ENCODE measurements around the gene P2RY8. TPM values are rescaled to one million over a fixed set of nuclear protein-coding genes. Genes with fewer than 3 reads are reported as not detected.
A peak's percentile ranks its signal among the peaks of the same experiment; 100 is the strongest.

Gene P2RY8
- total RNA-seq, 2 experiments from 2014 or later, result 139 TPM

- H3K4me1 ChIP-seq (ENCODE audit: insufficient read depth, low read length), result peaks cover 41% of the 10 kb centered on the region
- H3K27ac Mint-ChIP-seq, result no peak overlapping the region
These were observed 85.1 kb downstream of the P2RY8 start for GRCh38 chrX:1451661-1452515.

GRCh38 chrX:1451251-1451660 lies 85.7 kb downstream of the P2RY8 start:
- Mint-ChIP-seq H3K27me3 (no peaks in the 10 kb centered on the region), H3K4me3 (peak overlapping the region; percentile 25)
- no peak overlapping the region for H3K4me3 ChIP-seq (ENCODE audit: low read length)

More at GRCh38 chrX:1451661-1452515, 85.1 kb downstream of the P2RY8 start:
- no peaks in the 10 kb centered on the region for H3K27me3 Mint-ChIP-seq
- peak overlapping the region; percentile 92 for H3K4me3 Mint-ChIP-seq
- ATAC-seq (ENCODE audit: poor library complexity) (no peak), DNase-seq (peak in 5 of 14 experiments; percentile 24 to 68 (median 40))
- CTCF ChIA-PET, result no interaction called here
- Histone ChIP-seq H3K9me3 (ENCODE audit: control insufficient read depth in 1 of 2, insufficient read depth in 1 of 2, low read length in 2 of 2) (no peaks in the 10 kb centered on the region), H3K4me3 (ENCODE audit: low read length) (peak overlapping the region; percentile 95), H3K27ac (ENCODE audit: low read depth in 1 of 2, low read length in 2 of 2) (peak overlapping the region in 1 of 2 donors; percentile 64), H3K27me3 (ENCODE audit: control insufficient read depth in 1 of 2, insufficient read depth in 2 of 2, low read length in 2 of 2) (no peaks in the 10 kb centered on the region), H3K36me3 (ENCODE audit: insufficient read depth, low read length) (no peaks in the 10 kb centered on the region)
- no peak for TF ChIP-seq CTCF (IDR thresholded peaks at IDR 0.05)
- intact Hi-C loops (cut with DNase I, micrococcal nuclease), result loop anchor here (2.0 to 5.0 kb wide), 7 partner anchors 59 to 1240 kb away; partner anchors contain the start of genes SLC25A6 (in 2 of the 2) and CD99 (in 1 of the 2)
- POLR2A ChIA-PET, result no interaction called here
- H3K4me1 Mint-ChIP-seq (ENCODE audit: low read depth), result peaks cover 27% of the 10 kb centered on the region
- H3K36me3 Mint-ChIP-seq (ENCODE audit: low read depth), result peaks cover 41% of the 10 kb centered on the region
- peaks cover 16% of the 10 kb centered on the region for H3K9me3 Mint-ChIP-seq

More at GRCh38 chrX:1451251-1451660, 85.7 kb downstream of the P2RY8 start:
- no peaks in the 10 kb centered on the region for H3K36me3 ChIP-seq (ENCODE audit: insufficient read depth, low read length)
- ATAC-seq (ENCODE audit: poor library complexity) (no peak), DNase-seq (peak in 1 of 14 experiments; percentile 32)
- no peaks in the 10 kb centered on the region for H3K27me3 ChIP-seq (ENCODE audit: control insufficient read depth in 1 of 2, insufficient read depth in 2 of 2, low read length in 2 of 2)
- H3K27ac ChIP-seq (ENCODE audit: low read depth in 1 of 2, low read length in 2 of 2), result no peak overlapping the region
- peaks cover 0 to under 1% of the 10 kb centered on the region in 2 experiments for H3K9me3 ChIP-seq (ENCODE audit: control insufficient read depth in 1 of 2, insufficient read depth in 1 of 2, low read length in 2 of 2)
- no peak overlapping the region for H3K27ac Mint-ChIP-seq
- POLR2A ChIA-PET, result no interaction called here
- no peak for TF ChIP-seq CTCF (IDR thresholded peaks at IDR 0.05)
- peaks cover 27% of the 10 kb centered on the region for H3K4me1 Mint-ChIP-seq (ENCODE audit: low read depth)
- peaks cover 47% of the 10 kb centered on the region for H3K36me3 Mint-ChIP-seq (ENCODE audit: low read depth)
- H3K4me1 ChIP-seq (ENCODE audit: insufficient read depth, low read length), result peaks cover 39% of the 10 kb centered on the region
- peaks cover 16% of the 10 kb centered on the region for H3K9me3 Mint-ChIP-seq
- intact Hi-C loops (cut with DNase I, micrococcal nuclease), result loop anchor here (2.0 to 5.0 kb wide), 5 partner anchors 58 to 1241 kb away; partner anchors contain the start of genes SLC25A6 (in 2 of the 2) and CD99 (in 1 of the 2)
- CTCF ChIA-PET, result no interaction called here
